Colonic mucosa (tissue), 4 donors: ENCODE measurements around the gene PRPF8. TPM values are rescaled to one million over a fixed set of nuclear protein-coding genes. Genes with fewer than 3 reads are reported as not detected.

Experiments used
- DNase-seq: peaks from one replicate; pipeline ENCODE4 v3.0.0-alpha.2; 2020
- H3K27ac ChIP-seq: fragments of 200-600 bp; one replicate; pipeline ENCODE4 v1.8.0; 2021
- H3K27me3 ChIP-seq: fragments of 200-600 bp; one replicate; pipeline ENCODE4 v1.8.0; 2021
- H3K36me3 ChIP-seq: fragments of 200-600 bp; one replicate; pipeline ENCODE4 v1.8.0; 2021
- H3K4me1 ChIP-seq: fragments of 200-600 bp; one replicate; pipeline ENCODE4 v1.8.0; 2021; ENCODE audit warnings: mild to moderate bottlenecking
- H3K4me3 ChIP-seq: fragments of 200-600 bp; one replicate; pipeline ENCODE4 v1.8.0; 2021
- H3K9ac ChIP-seq, 2 donors: one replicate each; pipeline ENCODE4 v1.7.0; 2013; ENCODE audit warnings: control low read depth in 2 of 2, low read depth in 2 of 2, low read length in 2 of 2
- H3K9me3 ChIP-seq: fragments of 200-600 bp; one replicate; pipeline ENCODE4 v1.8.0; 2021
- intact Hi-C: fragments of 100-400 bp; cut with DNase I; formaldehyde crosslinking; loops from one replicate; pipeline ENCODE4 v1.14.1; 2022
- total RNA-seq, 2 donors: library from RNA; stranded (reverse); fragmentation: NEBNext Ultra II Directional in 1 of 2; extraction: Animal tissue kit (Norgen Biotek cat#: 25700) in 1 of 2; gene quantifications; one replicate each; pipeline ENCODE4 v1.2.1, GENCODE V29; 2021
- TF ChIP-seq, protein P1 (sequence below): fragments of 200-600 bp; IDR thresholded peaks from one replicate; pipeline ENCODE4 v1.8.0; 2022; ENCODE audit warnings: antibody characterized with exemption, mild to moderate bottlenecking
- donor health status: healthy.
- donor health status: DM: no; HTN: no; CAD: no.
- donor health status: DM: no; HTN: no; CAD: no.

PRPF8 gene
- total RNA-seq, 2 donors from 2014 or later, result 172 to 292 TPM

GRCh38 chr17:1651559-1651844 is 33.2 kb downstream of the PRPF8 start:
- peak overlapping the region; percentile 100 for H3K27ac ChIP-seq
- H3K4me1 ChIP-seq, result peaks cover 21% of the 10 kb centered on the region
- H3K36me3 ChIP-seq, result peaks cover 21% of the 10 kb centered on the region
- no peaks in the 10 kb centered on the region for H3K27me3 ChIP-seq
- no peaks in the 10 kb centered on the region for H3K9me3 ChIP-seq
- DNase-seq, result no peak
- TF ChIP-seq, protein P1, sequence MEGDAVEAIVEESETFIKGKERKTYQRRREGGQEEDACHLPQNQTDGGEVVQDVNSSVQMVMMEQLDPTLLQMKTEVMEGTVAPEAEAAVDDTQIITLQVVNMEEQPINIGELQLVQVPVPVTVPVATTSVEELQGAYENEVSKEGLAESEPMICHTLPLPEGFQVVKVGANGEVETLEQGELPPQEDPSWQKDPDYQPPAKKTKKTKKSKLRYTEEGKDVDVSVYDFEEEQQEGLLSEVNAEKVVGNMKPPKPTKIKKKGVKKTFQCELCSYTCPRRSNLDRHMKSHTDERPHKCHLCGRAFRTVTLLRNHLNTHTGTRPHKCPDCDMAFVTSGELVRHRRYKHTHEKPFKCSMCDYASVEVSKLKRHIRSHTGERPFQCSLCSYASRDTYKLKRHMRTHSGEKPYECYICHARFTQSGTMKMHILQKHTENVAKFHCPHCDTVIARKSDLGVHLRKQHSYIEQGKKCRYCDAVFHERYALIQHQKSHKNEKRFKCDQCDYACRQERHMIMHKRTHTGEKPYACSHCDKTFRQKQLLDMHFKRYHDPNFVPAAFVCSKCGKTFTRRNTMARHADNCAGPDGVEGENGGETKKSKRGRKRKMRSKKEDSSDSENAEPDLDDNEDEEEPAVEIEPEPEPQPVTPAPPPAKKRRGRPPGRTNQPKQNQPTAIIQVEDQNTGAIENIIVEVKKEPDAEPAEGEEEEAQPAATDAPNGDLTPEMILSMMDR, result no peak
- intact Hi-C loops, result loop anchor here (5.0 to 10.0 kb wide), 2 partner anchors 53 to 176 kb away; partner anchors contain the start of gene SMYD4
- no peak overlapping the region for H3K4me3 ChIP-seq
- peak overlapping the region in 1 of 2 donors; percentile 74 for H3K9ac ChIP-seq

DNA sequence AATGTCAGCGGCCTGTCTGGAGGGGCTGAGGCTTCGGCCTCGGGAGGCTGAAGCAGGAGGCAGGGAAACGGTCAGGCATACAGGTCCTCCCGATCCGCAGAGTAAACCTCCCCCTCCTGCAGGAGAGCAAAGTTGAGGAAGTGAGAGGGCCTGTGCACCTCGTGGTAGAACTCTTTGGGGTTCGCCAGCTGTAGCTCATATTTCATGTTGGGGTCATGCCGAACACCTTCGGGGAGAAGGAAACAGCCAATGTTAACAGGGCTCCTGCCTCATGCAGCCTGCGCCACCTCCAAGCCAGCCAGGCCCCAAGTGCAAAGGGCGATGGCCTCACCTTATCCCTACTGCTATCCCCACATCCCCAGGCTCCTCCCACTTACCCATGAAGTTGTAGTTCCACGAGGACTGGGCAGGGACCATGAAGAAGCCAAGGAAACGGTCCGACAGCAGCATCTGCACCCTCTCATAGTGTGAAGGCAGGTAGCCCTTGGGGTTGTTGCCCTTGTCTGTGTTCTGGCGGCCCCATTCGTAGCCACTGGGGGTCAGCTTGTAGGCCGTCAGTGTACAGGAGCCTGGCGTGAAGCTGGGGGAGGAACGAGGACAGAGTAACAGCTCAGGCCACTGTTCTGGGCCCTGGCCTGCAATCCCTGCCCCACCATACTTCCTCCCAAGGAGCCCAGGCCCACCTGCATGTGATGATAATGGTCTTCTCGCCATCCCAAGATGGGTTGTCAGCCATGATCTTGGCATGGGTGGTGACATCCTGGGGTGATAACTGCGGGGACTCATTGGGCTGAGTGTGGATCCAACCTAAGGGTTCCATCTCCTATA is 33.7 kb downstream of the PRPF8 start:
- H3K27ac ChIP-seq, result peak overlapping the region; percentile 100
- peaks cover 21% of the 10 kb centered on the region for H3K4me1 ChIP-seq
- H3K9ac ChIP-seq, result peak overlapping the region in 1 of 2 donors; percentile 74
- intact Hi-C loops, result loop anchor here (5.0 to 10.0 kb wide), 2 partner anchors 54 to 176 kb away; partner anchors contain the start of gene SMYD4
- DNase-seq, result peak; percentile 68
- H3K4me3 ChIP-seq, result no peak overlapping the region
- H3K27me3 ChIP-seq, result no peaks in the 10 kb centered on the region
- TF ChIP-seq, protein P1, result no peak
- peaks cover 17% of the 10 kb centered on the region for H3K36me3 ChIP-seq
- no peaks in the 10 kb centered on the region for H3K9me3 ChIP-seq

- intact Hi-C loops, result loop anchor here (5.0 to 10.0 kb wide), 3 partner anchors 55 to 383 kb away; partner anchors contain the start of gene SMYD4
- TF ChIP-seq, protein P1, result no peak
- Histone ChIP-seq H3K9me3 (no peaks in the 10 kb centered on the region), H3K27ac (peak within 1 kb of the TSS; percentile 100), H3K4me1 (peaks cover 21% of the 10 kb centered on the region), H3K27me3 (no peaks in the 10 kb centered on the region), H3K4me3 (peak within 1 kb of the TSS; percentile 93), H3K9ac (peak within 1 kb of the TSS; percentile 91 to 95), H3K36me3 (peaks cover 17% of the 10 kb centered on the region)
- DNase-seq, result peak; percentile 91
Observed at GRCh38 chr17:1649844-1650501, 34.7 kb downstream of the PRPF8 start, which contains the start of gene RILP. Gene RILP, minus strand, starts transcription at chr17:1649866. Its CDS starts 62 bp downstream, at chr17:1649804.

DNA sequence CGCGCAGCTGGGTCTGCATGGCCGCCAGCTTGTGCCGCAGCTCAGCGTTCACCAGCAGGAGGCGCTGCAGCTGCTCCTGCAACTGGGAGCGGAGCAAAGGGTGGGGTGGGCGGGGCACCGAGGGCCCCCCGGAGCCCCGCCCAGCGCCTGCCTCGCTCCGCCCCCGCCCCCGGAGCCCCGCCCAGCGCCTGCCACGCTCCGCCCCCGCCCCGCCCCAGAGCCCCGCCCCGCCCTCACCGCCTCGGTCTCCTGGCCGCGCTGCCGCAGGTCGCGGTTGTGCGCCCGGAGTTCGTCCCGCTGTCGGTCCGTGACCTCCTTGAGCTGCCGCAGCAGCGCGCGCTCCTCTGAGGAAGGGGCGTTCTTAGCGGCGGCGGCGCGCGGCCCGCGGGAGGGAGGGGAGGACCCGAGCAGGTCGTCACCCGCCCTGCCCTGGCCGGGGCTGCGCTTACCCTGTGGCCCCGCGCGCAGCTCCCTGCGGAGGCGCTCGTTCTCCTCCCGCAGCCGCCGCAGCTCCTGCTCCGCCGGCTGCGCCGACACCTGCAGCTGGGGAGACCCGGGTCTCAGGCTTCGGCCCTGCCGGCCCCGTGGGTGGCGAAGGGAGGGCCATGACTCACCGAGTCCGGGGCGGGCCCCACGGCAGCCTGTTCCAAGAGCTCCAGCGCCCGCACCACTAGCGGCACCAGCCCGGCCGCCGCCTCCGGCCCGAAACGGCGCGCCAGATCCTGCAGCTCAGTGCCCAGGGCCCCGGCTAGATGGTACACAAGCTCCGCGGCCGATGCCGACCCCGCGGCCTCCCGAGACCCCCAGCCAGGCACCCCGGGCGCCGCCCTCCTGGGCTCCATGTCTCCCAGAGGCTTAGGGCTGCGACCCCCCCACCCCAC is 35.5 kb downstream of the PRPF8 start:
- intact Hi-C loops, result loop anchor here (5.0 kb wide), 1 partner anchor 382 kb away; no protein-coding TSS in a partner anchor
- peak overlapping the region; percentile 100 for H3K27ac ChIP-seq
- no peaks in the 10 kb centered on the region for H3K27me3 ChIP-seq
- H3K4me3 ChIP-seq, result peak overlapping the region; percentile 93
- peaks cover 21% of the 10 kb centered on the region for H3K4me1 ChIP-seq
- peak overlapping the region; percentile 91 to 95 for H3K9ac ChIP-seq
- peaks cover 17% of the 10 kb centered on the region for H3K36me3 ChIP-seq
- TF ChIP-seq, protein P1, result peak; percentile 79
- peak; percentile 94 for DNase-seq
- H3K9me3 ChIP-seq, result no peaks in the 10 kb centered on the region
